SKM-1 (cell line): ENCODE measurements around the gene NTM.
"Not testable (repeated sequence)": the region's sequence is repeated elsewhere in the genome, so short reads cannot be mapped to it uniquely, and the experiment has no call there.

Source experiments
- DNase-seq: peaks from one replicate; lab custom pipeline; 2025; ENCODE audit not compliant: unreplicated experiment; lab: John Stamatoyannopoulos, UW

NTM gene

DNA sequence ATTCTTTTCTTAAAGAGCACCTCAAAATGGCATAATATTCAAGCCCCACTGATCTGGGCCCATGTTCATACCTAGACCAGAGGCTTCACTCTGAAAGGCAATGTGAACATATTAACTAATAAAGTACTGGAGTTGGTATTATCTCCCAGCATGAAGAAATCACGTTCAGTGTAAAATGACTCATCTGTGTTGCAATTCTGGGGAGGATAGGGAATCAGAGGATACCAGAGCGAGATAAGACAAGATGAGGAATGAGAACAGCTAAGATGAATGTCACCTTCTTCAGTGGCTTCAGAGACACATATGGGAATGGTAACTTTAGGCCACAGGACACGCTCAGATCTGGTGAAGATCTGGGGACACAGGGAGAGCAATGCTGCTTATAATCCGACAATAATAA lies 121.1 kb downstream of the NTM start:
- DNase-seq = no peak

DNA sequence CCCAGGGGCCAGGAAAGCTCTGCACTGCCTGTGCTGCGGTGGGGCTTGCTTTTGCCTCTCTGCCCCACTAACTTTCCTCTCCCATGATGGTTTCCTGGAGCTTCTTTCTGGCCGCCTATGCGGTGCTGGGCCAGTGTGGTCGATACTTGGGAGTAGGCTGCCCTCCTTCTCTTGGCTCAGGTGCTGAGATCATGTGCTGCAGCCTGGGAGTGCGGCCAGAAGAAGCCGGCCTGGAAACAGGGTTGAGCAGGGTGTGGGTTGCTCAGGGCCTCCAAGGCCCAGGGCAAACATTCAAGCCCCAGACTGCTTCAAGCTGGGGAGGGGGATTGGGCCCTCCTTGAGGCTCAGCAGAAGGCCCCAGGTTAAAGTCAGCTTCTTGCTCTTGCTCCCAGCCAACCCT lies 125.0 kb downstream of the NTM start:
- DNase-seq = no peak

DNA sequence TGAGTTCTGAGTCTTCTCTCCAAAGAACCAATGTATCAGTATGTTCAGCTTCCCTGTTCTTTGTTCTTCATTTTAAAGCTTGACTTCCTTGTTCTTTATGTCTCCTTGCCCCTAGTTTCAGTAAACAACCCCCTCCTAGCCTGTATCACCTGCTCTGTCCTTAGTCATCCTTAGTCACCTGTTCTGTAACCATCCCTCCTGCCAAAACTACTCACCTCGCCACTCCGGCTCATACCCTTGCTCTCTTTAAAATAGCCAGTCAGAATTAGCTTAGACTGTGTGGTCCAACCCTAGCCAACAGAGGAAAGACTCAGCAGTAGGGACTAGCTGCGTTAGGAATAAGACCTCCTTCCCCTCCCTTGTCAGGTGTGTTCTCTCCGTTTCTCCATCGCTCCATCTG lies 127.3 kb downstream of the NTM start:
- not testable (repeated sequence) for DNase-seq

DNA sequence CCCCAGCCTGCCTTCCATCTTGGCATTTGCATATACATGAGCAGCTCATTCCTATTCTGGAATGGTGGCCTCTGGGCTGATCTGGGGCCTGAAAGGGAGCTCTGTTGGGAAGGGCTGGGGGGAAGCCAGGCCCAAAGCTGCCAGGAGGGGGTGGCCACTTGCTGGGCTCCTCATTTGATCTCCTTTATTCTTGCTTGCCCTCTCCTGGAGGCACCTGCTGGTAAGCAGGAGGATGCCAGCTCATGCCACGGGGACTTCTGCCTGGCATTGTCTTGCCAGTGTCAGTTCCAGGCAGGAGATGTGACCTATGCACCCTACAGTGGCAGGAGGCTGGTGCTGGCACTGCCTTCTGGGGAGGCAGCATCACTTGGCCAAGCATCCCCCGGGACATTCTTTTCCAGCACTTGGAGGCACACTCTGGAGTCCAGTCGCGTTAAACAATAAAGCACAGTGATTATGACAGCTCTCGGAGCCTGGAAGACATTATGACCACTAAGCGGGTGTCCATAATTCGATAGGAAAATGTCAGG lies 128.3 kb downstream of the NTM start:
- DNase-seq = no peak

DNA sequence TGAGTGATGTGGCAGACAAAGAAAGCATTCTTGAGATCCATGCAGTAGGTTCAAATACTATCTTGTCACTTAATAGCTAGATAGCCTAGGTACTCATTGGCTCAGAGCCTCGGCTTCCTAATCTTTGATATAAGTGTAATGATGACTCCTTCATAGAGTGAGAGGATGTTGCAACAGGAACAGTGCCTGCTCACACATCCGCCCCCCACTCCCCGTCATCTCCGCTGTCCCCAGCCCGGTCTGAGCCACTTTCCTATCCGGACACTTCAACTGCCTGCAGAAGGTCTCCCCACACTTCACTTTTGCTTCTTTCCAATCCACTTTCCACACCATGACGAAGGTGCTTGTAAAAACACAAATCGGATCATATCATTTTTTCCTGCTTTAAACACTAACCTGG lies 128.8 kb downstream of the NTM start:
- DNase-seq = no peak

DNA sequence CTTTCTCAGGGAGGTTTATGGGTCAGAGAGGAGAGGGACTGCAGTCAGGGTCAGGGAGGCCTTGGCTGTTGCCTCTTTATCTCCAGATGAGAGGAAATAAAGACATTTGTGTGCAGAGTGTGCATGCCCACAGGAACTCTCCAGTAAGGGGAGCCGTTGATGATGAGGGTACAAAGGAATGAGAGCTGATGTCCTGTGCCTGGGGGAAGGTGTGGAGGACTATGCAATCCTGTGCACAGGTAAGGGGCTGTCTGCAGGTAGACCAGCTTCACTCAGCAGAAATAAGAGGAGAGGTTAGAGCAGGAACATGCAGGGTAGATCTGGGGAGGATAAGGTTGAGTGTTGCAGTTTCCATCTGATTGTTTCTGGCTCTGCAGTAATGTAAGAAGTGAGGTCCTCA lies 132.6 kb downstream of the NTM start:
- DNase-seq = no peak

DNA sequence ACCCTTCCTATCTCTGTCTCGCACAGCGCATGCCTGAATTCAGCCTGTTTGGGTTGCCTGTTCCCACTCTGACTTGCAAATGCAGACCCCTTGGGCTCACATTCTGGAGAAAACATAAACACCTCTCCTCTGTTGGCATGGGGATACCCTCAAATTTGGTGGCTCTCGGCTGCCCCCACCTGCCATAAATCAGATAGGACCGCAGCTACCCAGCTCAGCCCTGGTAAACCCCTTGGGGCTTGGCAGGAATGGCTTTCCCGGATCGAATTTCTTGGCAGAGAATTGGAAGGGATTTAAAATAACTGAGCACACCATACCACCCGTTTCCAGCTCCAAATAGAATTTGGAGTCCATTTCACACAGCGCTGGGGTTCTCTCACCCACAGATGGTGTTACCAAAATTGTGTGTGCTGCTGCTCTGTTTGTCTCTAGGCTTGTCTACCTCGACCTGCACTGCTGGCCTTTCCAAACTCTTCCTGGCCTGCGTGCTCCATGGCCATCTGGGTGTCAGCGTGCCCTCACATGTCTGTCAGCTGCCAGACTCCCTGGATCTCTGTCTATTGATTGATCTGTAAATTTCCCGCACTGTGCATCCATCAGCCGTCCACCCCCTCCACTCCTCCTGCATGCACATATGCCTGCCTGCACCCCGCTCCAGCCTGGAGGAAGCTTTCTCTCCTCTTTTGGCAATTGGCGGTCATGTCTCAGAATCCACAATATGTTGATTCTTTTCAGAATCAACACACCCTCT lies 134.0 kb downstream of the NTM start:
- no peak for DNase-seq

DNA sequence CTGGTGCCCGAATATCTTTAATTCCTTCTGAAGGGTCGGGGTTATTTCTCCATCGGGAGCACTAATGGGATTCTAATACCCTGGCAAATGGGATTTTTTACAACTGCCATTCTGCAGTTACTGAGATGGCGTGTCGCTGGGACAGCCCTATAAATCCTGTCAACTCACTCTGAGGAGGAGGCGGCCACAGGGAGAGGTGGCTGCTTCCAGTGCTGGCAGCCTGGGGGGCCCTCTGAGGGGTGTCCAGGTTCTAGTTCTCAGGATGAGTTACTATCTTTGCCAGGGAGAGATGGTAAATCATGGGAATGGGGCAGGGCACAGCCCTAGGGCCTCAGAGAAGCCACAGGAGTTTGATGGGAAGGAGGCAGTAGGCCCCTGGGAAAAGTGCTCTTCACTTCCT lies 135.9 kb downstream of the NTM start:
- no peak for DNase-seq

DNA sequence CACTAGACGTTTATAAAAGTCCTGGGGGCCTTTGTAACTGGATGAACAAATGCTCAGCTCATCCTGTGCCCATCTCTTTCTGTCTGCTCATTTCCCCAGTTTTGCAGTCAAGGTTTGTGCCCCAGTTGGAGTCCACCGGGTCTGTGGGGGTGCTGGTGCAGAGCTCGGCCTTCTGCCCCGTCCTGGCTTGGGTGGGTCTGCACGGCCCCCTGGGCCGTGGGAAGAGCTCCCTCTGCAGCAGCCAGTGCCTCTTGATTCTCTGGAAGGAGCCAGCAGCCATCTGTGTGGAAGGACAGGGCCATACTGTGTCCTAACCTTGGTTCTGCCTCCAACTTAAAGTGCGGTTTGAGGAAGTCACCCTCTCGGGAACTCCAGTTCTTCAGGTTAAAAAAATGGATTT lies 140.2 kb downstream of the NTM start:
- DNase-seq = no peak

DNA sequence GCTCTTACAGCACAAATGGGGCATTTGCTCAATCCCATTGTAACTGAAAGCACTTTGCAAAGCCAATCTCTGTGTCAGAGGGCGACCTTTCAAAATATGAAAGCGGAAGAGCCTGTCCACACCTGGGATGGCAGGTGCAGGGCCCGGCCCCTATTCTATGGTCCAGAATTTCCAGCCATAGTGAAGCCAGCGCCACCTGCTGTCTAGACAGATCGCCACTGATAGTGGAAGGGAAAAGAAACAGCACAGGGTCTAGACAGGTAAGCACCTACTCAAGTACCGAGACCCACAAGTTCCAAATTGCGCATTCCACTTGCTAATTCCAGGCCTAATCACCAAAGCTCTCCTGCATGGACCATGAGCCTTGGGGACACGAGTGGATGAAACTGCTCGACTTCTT lies 141.4 kb downstream of the NTM start:
- no peak for DNase-seq

DNA sequence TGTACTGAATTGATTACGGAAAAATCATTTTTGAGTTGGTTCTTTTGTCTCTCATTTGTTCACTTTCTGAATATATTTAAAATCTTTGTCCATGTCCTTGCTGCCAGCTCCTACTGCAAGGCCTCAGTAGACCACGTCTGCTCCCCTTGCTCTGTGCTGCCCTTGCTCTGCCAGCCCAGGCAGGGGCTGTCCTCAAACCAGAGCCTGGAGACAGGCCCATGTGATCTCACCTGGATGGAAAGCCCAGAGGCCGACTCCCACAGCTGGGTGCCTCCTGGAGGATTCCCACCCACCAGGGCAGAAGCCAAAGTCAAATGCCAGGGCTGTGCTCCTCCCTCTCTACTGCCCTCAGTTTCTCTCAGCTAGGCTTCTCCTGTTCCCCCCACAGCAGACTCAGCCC lies 141.8 kb downstream of the NTM start:
- DNase-seq = no peak

DNA sequence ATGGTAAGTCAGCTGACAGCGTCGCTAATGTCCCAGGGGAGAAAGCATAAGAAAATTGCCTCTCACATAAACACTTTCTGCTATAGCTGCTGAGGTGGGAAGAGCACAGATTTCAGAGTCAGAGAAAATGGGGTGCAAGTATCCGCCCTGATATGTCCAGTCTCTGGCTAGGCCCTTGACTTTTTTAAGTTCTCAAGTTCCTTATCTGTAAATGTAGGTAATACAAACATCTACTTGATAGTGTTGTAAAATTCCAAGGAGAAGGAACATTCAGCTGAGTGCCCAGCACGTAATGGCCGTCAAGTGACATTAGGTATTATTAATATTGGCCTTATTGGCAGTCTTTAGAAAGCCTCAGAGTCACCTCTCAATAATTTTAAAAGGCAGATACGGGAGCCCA lies 143.6 kb downstream of the NTM start:
- no peak for DNase-seq

DNA sequence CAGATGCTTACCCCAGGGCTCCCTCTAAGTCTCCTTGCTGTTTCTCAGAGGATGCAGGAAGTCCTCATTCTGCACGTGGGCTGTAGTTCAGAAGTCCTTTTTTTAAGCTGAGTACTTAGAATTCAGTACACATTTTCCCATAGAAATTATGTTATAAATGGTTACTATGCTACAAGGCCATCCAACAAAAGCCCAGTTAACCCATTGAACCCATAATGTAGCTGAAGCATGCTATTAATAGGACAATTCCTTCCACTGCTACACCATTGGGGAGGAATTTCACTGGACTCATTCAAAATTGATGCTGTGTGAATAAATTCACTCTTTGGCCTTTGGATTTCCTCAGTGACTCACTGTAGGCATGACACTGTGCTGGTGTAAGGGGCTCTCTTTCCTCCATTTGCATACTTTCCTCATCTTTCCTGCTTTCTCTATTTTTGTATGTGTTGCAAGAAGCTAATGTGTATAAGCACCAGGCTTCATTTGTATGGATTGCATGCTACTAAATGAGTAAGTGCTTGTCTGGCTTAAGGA lies 148.0 kb downstream of the NTM start:
- no peak for DNase-seq

DNA sequence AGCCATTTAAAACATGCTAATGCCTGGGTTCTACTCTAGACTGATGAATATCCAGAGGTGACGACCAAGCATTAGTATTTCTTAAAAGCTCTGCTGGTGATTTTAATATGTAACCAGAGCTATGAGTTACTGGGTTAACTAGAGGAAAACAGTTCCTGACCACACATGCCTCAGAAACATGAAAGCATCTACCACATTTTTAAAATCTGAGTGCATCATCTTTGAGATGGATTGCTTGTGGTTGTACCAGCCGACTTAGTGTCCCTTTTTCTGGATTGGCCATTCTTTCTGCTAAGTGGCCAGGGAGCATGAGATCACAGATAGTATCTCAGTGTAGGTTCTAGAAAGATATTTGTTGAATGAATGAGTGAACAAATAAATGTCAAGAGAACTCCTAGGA lies 152.4 kb downstream of the NTM start:
- DNase-seq = no peak

DNA sequence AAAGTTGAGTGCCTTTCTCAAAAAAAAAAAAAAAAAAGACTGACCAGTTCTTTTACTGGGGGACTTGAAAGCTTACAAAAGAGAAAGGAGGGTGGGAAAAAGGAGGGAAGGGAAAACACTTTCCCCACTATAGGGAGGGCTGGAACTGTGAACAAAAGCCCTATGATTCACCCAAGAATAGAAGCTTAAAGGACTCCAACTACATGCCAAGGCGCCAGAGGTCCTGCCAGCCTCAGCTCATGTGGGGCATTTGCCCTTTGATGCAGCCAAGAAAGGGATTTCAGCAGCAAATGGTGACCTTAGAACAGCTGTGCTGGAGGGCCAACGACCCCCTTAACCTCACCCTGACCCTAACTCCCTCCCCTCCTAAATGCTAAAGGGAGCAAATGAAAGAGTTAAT lies 160.0 kb downstream of the NTM start:
- no peak for DNase-seq

DNA sequence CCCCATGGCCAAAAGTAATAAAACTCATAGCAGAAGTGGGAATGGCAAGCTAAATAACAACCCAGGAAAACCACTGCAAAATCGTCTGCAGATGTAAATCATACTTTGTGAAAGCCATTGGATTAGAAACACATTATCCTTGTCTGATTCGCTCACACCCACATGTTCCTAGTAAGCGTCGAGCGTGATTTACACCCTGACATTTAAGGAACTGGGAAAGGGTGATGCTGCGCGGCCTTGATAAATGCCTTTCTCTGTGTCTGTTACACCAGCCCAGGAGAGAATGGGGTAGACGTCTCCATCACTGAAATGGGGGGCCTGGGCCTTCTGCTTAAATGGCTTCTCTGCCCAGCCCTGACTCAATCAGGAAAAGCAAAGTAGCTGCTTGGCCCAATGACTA lies 162.7 kb downstream of the NTM start:
- no peak for DNase-seq

DNA sequence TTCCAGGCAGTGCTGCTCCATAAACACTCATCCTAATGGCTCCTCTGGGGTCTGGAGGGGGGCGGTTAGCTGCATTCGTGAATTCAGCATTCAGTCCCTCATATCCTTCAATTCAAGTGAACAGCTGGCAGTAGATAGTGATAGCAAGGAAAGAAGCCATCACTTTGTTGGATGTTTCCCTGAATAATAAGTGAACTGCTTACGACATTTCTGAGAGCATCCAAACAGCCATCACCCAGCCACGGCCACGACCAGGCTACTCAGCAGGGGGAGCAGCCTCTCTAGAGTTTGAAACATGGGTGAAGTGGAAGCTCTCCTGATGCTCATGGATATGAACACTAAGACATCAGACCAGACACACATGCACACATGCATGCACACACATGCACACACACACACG lies 163.6 kb downstream of the NTM start:
- no peak for DNase-seq

DNA sequence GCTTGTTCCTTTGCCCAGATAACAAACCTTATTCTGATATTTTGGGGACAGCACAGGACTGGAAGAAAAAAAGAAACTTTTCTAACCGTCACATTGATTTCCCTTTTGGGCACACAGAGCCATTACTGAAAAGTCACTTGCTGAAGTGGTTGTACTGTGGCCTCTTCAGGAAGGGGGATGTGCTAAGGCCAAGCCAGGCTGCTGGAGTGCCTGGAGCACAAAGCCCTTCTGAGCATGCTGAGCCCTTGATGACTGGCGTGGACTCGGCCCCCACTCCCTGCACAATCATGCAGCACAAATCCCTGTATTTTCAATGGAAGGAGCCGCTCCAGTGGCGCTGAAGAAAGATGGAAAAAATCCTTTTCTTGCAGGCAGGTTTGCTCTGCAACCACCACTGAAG lies 164.2 kb downstream of the NTM start:
- DNase-seq = no peak

DNA sequence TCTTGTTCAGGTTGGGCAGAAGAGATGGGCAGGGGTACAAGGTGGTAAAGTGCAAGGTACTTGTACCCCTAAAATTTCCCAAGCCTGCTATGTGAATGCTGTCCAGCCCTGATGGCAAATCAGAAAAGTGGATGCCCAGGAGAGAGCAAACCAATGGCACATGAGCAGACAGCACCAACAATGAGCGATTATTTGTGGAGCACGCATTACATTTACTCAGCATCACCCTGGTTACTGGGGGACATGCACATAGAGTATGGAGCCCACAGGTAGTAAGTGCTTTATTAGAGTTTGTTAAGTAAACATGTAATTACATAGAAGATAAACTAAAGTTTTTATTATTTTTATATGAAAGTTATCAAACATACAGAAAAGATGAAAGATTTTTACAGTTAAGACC lies 165.7 kb downstream of the NTM start:
- DNase-seq = no peak

DNA sequence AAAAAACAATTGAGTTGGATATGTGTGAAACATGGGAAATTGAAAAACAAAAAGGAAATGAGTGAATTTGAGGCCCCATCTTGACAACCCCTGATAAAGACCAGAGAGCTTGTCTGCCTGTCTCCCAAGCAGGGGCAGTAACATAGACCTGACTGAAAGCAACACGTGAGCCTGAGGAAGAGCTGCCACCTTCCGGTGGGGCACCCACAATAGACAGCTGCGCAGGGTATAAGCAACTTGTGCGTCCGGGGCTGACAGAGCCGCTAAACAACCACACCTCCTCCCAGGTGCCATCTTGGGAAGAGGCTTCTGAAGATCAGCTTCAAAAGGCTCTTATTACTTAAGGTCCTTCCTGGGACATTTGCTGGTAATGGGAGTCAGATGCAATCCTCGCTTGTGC lies 166.8 kb downstream of the NTM start:
- no peak for DNase-seq

DNA sequence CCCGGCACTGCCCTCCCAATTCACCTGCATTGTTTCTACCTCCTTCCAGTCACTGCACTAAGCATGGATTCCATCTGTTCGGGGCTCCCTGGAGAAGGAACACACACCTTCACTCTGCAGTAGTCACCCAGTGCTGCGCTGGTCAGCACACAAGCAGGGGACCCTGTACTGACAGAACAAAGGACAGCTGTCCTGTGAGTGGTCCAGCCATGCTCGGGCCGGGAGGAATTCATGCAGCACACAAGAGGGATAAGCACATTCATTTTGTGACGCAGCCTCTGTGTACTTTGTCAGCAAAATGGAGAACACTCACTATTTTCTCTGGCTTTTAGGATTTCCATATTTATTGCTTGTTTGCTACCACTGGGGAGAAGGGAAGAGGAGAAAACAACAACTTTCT lies 167.3 kb downstream of the NTM start:
- no peak for DNase-seq

DNA sequence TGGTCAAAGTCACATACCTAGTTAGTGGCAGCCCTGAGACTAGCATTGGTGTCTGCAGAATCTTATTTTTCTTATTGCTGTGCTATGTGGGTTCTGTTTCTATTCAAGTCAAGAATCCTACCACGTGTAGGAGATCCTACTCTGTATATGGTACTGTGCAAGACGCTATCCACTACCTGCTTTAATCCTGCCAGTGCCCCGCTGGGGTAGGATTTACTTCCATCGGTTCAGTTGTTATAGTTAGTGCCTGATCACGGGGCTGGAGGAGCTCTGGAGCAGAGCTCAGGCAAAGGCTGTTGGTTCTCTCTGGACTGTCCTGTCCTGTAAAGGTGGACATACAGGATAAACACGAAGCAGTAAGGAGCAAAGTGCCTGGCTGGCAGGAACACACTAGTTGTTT lies 167.9 kb downstream of the NTM start:
- DNase-seq = no peak

DNA sequence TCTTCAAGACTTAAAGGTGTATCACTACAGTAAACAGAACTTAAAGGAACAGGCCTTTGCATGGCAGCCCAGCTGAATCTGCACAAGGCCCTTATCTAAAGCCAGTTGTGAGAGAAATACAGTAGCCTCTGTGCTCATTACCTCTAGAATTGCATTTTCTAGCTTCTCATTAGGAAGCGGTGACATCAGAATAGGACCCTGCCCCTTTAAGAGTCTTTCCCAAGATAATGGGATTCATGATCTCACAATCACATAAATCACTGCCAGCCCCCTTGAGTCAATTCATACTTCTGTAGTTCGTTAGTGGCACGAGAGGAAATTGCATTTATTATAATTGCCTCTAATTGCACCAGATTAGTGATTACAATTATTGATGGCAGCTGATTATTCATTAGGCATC lies 170.3 kb downstream of the NTM start:
- DNase-seq = no peak
